ENCODE results near the gene PARD3.

DNA sequence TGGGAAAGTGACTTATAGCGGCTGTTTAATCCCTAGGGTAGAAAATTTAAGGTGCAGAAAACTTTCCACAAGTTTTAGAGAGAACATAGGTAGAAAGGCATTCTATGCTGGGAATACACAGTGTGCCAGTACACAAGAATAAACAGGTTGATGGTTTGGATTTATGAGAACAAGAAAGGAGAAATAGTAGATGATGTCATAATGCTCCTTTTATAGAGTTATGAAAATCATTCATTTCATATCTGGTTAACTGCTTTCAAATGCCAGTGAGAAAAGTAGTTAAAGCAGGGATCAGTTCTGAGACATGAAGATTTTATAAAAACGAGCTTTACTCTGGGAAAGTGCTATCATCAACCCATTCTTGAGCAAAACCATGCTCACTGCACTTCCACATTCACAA, 311.4 kb downstream of the PARD3 start:
- TF ChIP-seq EZH2 (IDR thresholded peaks at IDR 0.05; ENCODE audit: borderline replicate concordance) = no peak
- TF ChIP-seq, protein P1, sequence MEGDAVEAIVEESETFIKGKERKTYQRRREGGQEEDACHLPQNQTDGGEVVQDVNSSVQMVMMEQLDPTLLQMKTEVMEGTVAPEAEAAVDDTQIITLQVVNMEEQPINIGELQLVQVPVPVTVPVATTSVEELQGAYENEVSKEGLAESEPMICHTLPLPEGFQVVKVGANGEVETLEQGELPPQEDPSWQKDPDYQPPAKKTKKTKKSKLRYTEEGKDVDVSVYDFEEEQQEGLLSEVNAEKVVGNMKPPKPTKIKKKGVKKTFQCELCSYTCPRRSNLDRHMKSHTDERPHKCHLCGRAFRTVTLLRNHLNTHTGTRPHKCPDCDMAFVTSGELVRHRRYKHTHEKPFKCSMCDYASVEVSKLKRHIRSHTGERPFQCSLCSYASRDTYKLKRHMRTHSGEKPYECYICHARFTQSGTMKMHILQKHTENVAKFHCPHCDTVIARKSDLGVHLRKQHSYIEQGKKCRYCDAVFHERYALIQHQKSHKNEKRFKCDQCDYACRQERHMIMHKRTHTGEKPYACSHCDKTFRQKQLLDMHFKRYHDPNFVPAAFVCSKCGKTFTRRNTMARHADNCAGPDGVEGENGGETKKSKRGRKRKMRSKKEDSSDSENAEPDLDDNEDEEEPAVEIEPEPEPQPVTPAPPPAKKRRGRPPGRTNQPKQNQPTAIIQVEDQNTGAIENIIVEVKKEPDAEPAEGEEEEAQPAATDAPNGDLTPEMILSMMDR (IDR thresholded peaks at IDR 0.05; ENCODE audit: poor library complexity) = no peak
